ENCODE results near the gene RAI1. TPM values are rescaled to one million over a fixed set of nuclear protein-coding genes. Genes with fewer than 3 reads are reported as not detected.

RAI1 gene
- total RNA-seq, 1 donor from 2014 or later, result 46.2 TPM

DNA sequence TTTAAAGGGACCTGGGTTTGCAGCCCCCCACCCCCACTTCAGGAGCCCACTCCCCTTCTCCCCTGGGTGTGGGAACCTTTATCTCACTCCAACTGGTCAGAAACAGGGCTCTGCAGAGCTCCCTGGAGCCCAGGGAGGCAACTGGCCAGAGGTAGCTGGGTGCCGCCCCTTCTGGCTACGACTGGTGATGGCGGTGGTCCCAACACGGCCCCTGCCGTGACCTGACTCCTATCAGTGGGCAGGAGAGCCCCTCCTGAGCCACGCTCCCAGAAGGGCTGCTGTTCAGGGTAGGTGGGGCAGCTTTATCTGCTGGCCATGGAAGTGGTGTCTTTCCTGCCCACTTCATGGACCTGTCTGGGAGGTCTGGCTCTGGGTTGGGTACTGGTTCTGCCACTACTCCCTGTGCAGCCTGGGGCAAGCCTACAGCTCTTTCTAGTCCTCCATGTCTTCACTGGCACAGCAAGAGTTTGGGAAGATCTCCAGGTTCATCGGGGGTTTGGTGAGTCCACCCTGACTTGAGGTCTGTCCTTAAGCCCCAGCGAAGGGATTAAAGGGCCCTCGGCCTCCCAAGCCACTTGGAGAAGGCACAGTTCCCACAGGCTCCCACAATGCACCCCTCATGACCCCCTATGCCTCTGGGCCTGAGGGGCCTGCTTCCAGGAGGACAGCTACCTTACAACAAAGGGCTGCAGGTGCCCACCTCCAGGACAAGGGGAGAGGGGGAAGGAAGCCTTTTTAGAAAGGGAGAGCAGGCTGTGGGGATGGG, 161.0 kb downstream of the RAI1 start:
- DNase-seq (ENCODE audit: low spot score), result no peak
- Mint-ChIP-seq H3K27ac (ENCODE audit: unreplicated experiment) (no peak overlapping the region), H3K4me3 (ENCODE audit: unreplicated experiment) (peak overlapping the region; percentile 53), H3K9me3 (ENCODE audit: unreplicated experiment) (no peaks in the 10 kb centered on the region), H3K4me1 (ENCODE audit: unreplicated experiment) (peaks cover 36% of the 10 kb centered on the region), H3K27me3 (ENCODE audit: unreplicated experiment) (peaks cover 35% of the 10 kb centered on the region), H3K36me3 (ENCODE audit: low read depth, unreplicated experiment) (peaks cover 10% of the 10 kb centered on the region)
- no peak for TF ChIP-seq CTCF (IDR thresholded peaks at IDR 0.05; ENCODE audit: unreplicated experiment)

DNA sequence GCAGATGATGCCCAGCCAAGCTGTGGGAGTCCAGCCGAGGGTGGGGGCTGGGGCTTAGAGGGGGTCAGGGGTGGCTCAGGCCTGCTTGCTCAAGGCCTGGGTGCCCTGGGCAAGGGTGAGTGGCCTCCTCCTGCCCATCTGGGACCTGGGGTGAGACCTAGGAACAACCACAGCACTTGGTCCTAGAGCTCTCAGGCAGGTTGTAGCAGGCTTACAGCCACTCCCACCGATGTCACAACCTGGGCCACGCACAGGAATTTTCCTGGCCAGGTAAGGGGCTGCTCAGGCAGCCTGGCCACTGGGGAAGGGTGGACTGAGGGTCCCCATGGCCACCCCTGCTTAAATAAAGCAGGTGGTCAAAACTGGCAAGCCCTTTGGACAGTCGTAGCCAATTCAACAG, 161.8 kb downstream of the RAI1 start:
- Mint-ChIP-seq H3K4me1 (ENCODE audit: unreplicated experiment) (peaks cover 34% of the 10 kb centered on the region), H3K36me3 (ENCODE audit: low read depth, unreplicated experiment) (peaks cover 8% of the 10 kb centered on the region), H3K27me3 (ENCODE audit: unreplicated experiment) (peaks cover 28% of the 10 kb centered on the region), H3K27ac (ENCODE audit: unreplicated experiment) (peak overlapping the region; percentile 57), H3K9me3 (ENCODE audit: unreplicated experiment) (no peaks in the 10 kb centered on the region), H3K4me3 (ENCODE audit: unreplicated experiment) (no peak overlapping the region)
- DNase-seq (ENCODE audit: low spot score), result no peak
- no peak for TF ChIP-seq CTCF (IDR thresholded peaks at IDR 0.05; ENCODE audit: unreplicated experiment)

DNA sequence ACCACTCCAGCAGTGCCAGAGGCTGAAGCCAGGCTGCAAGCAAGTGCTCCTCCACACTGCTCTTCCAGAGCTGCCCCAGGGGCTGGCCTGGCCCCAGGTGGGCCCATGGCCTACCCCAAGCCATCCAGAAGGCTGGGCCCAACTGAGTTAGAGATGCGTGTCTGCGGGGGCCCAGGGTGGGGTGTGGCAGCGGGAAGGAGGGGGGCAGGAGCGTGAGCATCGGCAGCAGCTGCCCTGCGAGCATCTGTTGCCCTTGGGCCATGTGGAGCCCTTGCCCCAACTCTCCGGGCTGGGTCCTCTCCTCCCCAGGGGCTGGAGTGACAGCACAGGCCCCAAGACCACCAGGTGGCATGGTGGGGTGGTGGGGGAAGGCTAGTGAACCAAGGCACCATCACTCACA, 162.8 kb downstream of the RAI1 start:
- Mint-ChIP-seq H3K27ac (ENCODE audit: unreplicated experiment) (no peak overlapping the region), H3K4me3 (ENCODE audit: unreplicated experiment) (no peak overlapping the region), H3K4me1 (ENCODE audit: unreplicated experiment) (peaks cover 26% of the 10 kb centered on the region), H3K27me3 (ENCODE audit: unreplicated experiment) (peaks cover 24% of the 10 kb centered on the region), H3K36me3 (ENCODE audit: low read depth, unreplicated experiment) (peaks cover 8% of the 10 kb centered on the region), H3K9me3 (ENCODE audit: unreplicated experiment) (no peaks in the 10 kb centered on the region)
- TF ChIP-seq CTCF (IDR thresholded peaks at IDR 0.05; ENCODE audit: unreplicated experiment), result no peak
- DNase-seq (ENCODE audit: low spot score), result no peak

DNA sequence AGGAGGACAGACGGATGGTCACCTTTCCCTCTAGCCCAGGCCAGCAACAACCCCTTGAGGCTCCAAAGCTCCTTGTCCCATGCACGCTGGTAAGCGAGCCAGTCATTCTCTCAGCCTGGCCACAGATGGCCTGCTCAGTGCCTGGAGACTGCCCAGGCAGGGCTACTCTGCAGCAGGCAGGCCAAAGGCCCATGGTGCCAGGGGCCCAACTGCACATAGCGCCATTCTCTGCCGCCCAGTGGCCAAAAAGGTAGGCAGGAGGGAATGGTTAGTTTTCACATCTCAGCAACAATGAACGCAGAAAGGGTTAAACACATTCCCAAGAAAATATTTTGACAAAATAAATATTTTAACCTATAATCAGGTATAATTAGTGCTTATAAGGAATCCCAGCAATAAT, 163.2 kb downstream of the RAI1 start:
- Mint-ChIP-seq H3K4me3 (ENCODE audit: unreplicated experiment) (no peak overlapping the region), H3K4me1 (ENCODE audit: unreplicated experiment) (peaks cover 22% of the 10 kb centered on the region), H3K27me3 (ENCODE audit: unreplicated experiment) (peaks cover 20% of the 10 kb centered on the region), H3K9me3 (ENCODE audit: unreplicated experiment) (no peaks in the 10 kb centered on the region), H3K36me3 (ENCODE audit: low read depth, unreplicated experiment) (peaks cover 5% of the 10 kb centered on the region), H3K27ac (ENCODE audit: unreplicated experiment) (no peak overlapping the region)
- TF ChIP-seq CTCF (IDR thresholded peaks at IDR 0.05; ENCODE audit: unreplicated experiment), result no peak
- DNase-seq (ENCODE audit: low spot score), result no peak

DNA sequence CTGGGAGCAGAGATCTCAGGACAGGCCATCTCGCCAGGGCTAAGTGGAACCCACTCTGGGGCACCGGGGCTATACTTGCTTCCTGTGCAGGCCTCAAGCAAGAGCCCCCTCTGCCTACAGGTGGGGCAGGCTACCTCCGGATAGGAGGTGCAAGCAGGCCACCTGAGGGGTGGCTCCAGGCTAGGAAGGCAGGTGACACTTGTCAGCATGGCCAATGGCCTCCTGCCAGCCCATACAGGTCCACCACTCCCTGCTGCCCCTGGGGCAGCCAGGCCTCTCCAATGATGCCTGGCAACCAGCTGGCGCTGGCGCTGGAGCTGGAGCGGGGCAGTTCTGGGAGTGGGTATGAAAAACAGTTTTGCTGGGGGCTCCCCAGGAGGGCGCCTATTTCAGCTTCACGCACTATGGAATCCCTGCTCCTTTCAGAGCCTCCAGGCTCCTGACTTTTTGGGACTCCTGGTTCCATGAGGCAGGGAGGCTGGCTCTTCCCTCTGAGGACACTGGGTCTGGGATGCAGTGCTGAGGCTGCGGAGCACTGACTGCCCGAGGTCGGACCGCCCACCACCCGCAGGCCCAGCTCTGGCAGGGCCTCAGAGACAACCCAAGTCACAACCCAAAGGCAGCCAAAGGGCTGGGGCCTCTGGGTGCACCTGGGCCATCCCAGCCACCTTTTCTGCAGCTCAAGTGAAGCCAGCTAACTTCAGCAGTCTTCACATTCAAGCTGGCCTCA, 164.0 kb downstream of the RAI1 start:
- H3K27me3 Mint-ChIP-seq (ENCODE audit: unreplicated experiment), result peaks cover 18% of the 10 kb centered on the region
- no peak for TF ChIP-seq CTCF (IDR thresholded peaks at IDR 0.05; ENCODE audit: unreplicated experiment)
- H3K4me3 Mint-ChIP-seq (ENCODE audit: unreplicated experiment), result no peak overlapping the region
- no peak for DNase-seq (ENCODE audit: low spot score)
- no peak overlapping the region for H3K27ac Mint-ChIP-seq (ENCODE audit: unreplicated experiment)
- no peaks in the 10 kb centered on the region for H3K9me3 Mint-ChIP-seq (ENCODE audit: unreplicated experiment)
- peaks cover 5% of the 10 kb centered on the region for H3K36me3 Mint-ChIP-seq (ENCODE audit: low read depth, unreplicated experiment)
- peaks cover 23% of the 10 kb centered on the region for H3K4me1 Mint-ChIP-seq (ENCODE audit: unreplicated experiment)

Measured in endothelial cell (in vitro differentiated cells).